HG03135 (cell line): Measurements from ENCODE around the gene GAS2L3.
A peak's percentile ranks its signal among the peaks of the same experiment; 100 is the strongest.
"Not testable (repeated sequence)": the region's sequence is repeated elsewhere in the genome, so short reads cannot be mapped to it uniquely, and the experiment has no call there.

Source experiments
- ATAC-seq: cut with Tn5 transposase; IDR thresholded peaks from one replicate; pipeline ENCODE4 v1.9.1; 2021; ENCODE audit warnings: mild to moderate bottlenecking, moderate library complexity; ENCODE audit not compliant: unreplicated experiment

GAS2L3 gene

DNA sequence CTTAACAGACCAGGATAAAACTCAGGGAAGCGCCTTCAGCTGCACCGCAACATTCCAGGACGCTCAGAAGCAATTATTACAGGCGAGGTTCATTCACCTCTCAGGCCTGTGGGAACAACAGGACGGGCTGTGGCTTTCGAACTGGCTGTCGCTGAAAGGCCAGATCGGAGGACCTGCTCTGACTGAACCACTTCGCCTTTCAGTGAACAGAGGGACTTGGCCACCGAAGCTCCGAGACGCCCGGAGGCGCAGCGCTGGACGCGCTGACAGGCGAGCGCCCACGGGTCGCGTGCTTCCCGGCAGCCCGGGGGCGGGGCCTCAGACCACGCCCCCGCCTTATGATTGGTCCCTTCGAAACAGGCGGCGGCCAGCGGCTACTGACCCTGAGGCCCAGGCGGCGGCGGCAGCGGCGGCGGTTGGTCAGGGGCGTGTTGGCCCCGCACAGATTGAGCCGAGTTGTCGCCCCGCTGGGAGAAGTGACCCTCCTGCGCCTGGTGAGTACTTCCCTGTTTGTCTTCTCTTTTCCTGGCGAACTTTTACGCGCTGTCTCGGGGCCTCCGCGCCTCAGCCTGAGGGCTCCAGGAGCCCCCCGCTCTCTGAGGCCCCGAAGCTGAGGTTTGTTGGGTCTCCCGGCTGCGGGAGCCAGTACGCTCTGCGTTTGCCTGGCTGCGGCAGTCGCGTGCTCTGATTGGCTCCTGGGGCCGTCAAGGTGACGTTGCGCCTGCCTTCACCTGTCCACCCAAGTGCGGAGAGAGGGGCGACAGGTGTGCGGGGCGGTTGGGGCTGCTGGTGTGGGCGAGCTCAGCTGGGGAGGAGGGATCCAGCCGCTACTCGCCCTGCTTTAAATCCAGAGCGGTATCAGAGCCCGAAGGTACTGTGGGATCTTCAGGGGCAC is at the start of gene GAS2L3:
TSS of gene GAS2L3 (plus strand) at position 393 of the 895 bp plus-strand sequence. CDS start 21,221 bp downstream, outside the sequence.
- ATAC-seq: peak; percentile 98

DNA sequence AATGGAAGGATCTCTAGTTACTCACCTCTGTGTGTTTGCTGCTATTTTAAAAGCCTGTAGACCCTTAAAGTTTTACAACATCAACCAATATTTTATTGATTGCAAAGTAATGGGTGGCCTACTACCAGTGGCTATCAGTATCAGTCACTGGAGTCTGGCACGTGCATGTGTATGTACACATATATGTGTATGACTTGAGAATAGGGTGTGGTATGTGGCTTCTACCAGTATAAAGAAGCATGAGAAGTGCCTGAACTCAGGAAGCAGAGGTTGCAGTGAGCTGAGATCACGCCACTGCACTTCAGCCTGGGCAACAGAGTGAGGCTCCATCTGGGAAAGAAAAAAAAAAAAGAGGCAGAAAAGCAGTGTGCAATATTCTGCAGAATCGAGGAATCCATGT is 45.5 kb upstream of the GAS2L3 start:
- ATAC-seq: no peak

DNA sequence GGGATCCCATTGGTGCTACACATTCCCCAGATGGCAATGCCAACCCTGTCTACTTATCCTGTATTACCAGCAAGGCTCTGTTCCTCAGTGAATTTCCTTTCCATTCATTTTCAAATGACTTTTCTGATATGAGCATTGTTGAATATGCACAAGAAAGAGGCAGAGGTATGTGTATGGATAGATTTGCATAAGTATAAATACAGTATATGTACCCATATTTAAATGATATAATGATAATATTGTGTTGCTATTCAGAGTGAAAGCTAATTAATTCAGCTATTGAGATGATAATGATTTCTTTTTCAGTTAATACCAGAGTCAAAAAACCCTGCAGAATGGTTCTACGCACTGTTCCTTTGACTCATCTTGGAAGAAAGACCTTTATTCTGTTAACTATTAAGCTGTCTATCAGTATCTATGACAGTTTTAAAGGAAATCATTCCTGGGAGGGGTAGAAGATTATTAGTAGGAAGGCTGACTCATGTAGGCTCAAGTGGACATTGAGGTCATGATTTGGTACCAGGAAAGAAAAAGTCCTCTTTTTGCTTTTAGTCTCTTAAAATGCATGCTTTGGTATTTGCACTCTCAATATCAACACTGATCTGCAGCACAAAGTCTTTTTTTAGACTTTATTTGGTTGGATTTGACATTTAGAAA is 44.9 kb upstream of the GAS2L3 start:
- ATAC-seq: no peak

DNA sequence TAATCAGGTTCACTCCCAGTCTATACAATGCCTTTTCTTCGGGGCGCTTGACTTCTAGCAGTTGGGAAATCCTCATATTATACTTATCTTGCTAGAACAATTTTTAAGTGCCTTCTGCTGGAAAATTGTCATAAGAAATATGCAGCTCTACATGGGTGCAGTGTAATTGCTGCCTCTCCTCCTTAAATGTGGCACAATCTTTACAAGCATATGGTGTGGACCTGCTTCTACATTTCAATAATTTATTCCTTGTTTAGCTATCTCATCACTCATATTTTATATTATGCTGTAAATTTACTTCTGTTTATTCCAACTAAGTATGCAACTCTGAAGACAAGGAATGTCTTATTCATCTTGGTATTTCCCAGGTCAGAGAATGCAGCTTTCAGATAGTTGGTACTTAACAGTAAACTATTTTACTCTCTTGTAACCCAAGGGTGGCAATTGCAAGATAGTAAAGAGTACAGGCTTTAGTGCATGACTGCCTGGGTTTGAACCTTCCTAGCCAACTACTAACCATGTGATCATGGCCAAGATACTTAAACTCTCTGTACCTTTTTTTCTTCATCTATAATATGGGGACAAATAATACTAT is 43.6 kb upstream of the GAS2L3 start:
- no peak for ATAC-seq

DNA sequence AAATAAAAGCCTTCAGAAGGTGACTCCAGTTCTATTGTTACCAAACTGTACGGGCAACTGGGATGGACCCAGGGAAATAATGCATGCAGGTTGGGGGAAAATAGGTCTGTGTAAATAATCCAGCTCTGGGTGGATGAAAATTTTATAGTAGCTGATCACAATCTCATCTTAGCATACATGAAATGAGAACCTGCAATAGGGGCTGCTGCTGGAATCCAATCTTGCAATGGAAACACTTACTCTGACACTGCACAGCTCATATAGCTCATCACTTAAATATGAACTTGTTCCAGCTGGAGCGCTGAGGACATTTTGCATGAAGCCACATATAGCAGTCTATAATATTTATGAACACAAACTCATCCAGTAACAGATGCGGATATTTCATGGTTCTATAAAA is 40.1 kb upstream of the GAS2L3 start:
- ATAC-seq: no peak

DNA sequence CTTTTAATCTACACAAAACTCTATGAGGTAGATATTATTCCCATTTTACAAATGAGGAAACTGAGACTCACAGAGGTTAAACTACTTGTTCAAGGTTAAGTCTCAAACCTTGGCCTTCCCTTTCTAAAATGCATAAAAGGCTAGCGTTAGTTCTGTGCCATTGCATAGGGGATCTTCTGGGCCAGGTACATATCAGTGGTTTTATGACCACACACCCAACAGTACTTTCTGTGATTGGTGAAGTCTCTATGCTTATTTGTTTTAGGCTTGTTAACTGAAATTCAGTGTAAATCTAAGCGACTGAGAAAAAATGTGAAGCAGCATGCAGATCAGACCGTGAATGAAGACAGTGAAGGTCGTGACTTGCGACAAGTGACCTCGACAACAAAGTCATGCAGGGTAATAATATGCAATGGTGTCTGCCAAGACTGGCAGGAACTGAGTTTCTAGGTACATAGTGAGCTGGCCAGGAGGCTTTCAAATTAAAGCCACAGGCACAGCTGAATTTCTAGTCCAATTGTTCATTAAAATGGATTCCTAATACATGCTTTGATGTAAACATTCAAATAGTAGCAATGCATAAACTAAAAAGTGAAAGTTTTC is 38.8 kb upstream of the GAS2L3 start:
- ATAC-seq: no peak

DNA sequence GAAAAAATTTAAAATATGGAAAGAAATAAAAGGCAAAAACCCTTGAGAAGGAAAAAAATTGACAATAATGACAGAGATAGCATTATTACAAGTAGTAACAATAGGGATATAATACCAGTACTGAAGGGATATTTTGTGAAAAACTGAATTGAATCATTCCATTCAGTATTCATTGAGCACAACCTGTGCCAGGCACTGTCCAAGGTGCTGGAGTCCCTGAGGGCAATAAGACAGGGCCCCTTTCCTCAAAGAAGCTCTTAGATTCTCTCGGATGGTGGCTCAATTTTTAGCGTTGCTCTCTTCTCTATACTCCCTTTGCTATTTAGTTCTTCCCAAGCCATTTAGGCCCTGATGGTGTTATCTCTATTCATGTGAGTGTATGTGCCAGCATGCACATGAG is 34.3 kb upstream of the GAS2L3 start:
- ATAC-seq: no peak

DNA sequence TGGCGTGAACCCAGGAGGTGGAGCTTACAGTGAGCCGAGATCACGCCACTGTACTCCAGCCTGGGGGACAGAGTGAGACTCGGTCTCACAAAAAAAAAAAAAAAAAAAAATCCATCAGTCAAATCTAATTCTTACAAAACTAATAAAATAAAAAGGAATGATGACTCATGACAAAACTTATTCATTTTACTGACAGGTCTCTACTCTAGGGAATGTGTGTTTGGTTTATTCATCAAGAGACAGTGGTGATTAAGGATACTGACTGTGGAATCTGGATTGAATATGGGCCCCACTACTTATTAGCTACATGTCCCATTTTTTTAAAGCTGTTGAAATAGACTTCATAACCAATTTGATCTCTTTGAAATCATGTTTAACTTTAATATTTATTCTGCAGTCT is 29.3 kb upstream of the GAS2L3 start:
- no peak for ATAC-seq

DNA sequence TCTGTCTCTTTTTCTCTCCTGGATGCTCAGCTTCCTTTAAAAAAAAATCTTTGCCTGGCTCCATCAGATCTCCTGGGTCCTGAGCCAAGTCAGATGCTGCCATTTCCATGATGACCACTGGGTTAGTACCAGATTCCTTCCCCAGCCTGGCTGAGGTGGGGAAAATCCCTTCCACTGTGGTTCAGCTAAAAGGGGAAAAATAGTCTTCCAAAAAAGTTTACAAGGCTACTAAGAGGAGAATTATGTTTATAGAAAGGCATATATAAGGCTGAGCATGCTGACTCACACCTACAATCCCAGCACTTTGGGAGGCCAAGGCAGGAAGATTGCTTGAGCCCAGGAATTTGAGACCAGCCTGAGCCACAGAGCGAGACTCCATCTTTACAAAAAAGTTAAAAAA is 28.4 kb upstream of the GAS2L3 start:
- no peak for ATAC-seq

DNA sequence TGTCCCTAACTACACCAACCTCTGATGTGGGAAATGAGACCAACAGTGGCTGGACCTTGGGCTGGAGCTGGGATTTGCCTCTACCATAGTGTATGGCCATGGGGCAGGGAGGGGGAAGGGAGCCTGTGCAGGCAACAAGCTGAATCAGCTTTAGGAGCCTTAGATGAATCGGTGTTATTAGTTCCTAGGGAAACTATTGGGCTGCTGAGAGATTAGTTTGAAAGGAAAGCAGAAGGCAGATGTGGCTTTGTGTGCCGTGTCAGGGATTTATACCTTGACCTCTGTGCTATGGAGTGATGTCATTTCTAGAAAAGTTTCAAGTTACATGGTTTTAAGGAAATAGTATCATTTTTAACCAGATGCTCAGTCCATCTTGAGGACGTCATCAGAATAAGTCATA is 19.5 kb upstream of the GAS2L3 start:
- no peak for ATAC-seq

DNA sequence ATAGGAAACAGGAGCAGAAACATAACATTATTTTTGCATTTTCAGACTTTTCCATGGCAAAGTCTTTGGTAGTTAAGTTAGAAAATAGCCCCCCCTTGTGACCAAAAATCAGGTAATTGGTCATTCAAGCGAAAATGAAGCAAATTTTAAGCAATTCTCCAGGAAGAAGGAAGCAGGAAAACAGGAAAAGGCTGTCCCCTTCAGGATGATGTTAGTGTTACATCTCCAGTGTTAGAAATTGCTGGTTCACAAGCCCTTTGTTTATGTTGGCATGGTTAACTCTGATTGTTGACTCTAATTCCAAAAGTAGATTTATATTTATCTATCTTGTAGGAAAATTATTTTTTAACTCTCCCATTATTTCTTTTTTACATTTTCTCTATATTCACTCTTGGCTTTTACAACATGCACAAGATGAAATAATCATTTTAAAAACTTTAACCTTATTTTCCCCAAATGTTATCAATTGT is 18.8 kb upstream of the GAS2L3 start:
- no peak for ATAC-seq

DNA sequence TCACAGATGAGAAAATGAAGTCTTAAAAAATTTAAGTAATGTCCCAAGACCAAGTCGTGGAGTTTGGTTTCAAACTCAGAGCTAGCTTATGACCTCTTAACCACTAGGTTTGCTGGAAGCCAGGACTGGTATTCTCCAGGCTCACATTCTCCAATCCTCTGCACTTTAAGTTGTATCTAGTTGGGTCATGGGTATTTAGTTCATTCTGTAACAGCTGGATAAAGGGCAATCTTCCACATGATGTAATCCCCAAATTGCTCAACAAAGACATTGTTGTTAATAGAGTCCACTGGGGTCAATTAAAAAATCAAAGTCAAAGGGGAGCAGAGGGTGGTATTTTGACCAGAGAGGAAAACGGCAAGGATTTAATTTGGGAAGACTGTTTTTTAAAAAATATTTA is 17.8 kb upstream of the GAS2L3 start:
- no peak for ATAC-seq

DNA sequence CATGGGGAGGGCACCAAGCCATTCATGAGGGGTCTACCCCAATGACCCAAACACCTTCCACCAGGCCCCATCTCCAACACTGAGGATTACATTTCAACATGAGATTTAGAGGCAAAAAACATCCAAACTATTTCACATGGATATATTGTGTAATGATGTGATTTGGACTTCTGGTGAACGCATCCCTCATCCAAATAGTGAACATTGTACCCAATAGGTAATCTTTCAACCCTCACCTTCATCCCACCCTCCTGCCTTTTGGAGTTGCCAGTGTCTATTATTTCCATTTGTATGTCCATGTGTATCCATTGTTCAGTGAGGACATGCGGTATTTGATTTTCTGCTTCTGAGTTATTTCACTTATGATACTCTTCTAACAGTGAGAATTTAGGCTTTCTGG is 16.1 kb upstream of the GAS2L3 start:
- no peak for ATAC-seq

DNA sequence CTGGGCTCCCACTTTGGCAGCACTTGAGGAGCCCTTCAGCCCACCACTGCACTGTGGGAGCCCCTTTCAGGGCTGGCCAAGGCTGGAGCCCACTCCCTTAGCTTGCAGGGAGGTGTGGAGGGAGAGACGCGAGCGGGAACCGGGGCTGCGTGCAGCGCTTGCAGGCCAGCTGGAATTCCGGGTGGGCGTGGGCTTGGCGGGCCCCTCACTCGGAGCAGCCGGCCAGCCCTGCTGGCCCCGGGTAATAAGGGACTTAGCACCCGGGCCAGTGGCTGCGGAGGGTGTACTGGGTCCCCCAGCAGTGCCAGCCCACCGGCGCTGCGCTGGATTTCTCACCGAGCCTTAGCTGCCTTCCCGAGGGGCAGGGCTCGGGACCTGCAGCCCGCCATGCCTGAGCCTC is 14.2 kb upstream of the GAS2L3 start:
- not testable (repeated sequence) for ATAC-seq

DNA sequence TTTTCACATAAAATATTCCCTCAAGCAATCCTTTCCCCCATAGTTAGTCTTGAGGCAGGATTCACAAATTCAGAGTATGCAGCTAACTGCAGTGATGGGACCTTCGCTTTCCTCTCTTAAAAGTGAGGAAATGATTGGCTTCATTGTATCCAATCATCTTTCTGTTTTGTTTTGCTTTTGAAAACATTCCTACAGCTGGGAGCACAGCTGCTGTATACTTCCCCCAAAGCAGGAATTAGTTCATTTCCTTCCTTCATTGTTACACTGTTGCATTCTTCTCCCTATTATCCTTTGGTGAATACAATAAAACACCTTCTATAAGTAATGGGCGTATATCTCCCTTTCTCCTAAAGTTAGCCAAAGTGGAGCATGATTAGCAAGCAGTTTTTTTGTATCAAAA is 9.4 kb upstream of the GAS2L3 start:
- no peak for ATAC-seq

DNA sequence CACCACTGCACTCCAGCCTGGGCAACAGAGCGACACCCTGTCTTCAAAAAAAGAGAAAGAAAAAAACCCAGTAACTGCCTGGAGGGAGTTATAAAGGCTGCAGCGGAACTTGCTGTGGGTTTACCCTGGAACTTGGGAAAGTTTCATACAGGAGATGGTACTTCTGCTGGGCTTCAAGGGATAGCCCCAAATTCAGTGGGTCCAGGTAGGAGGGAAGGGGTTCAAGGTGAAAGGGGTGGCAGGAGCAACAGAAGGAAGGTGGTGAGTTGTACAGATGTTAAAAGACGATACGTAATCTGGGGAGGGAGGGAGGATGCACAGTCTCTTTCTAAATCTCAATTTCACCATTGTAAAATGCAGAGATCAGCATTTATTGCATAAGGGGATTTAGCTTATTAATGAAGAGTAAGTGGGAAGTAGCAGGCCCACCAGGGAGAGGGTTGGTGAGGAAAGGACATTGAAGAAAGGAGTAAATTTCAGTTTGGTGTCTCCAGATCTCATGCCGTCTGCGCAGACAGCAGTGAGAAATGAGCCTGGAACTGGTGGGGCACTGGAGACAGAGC is 8.5 kb upstream of the GAS2L3 start:
- no peak for ATAC-seq

DNA sequence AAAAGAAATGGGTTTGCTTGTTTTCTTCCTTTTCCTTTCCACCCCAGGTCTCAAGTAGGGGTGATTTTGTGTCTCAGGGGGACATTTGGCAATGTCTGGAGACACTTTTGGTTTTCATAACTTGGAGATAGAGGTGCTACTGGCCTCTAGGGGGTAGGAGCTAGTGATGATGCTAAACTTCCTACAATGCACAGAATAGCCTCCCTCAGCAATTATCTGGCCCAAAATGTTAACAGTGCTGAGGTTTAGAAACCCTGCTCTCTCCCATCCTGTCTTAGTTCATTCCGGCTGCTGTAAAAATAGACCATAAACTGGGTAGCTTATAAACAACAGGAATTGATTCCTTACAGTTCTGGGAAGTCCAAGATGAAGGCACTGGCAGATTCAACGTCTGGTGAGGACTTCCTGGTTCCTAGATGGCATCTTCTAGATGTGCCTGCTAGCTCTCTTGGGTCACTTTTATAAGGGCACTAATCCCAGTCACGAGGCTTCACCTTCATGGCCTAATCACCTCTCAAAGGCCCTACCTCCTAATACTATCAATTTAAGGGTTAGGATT is 7.4 kb upstream of the GAS2L3 start:
- no peak for ATAC-seq

DNA sequence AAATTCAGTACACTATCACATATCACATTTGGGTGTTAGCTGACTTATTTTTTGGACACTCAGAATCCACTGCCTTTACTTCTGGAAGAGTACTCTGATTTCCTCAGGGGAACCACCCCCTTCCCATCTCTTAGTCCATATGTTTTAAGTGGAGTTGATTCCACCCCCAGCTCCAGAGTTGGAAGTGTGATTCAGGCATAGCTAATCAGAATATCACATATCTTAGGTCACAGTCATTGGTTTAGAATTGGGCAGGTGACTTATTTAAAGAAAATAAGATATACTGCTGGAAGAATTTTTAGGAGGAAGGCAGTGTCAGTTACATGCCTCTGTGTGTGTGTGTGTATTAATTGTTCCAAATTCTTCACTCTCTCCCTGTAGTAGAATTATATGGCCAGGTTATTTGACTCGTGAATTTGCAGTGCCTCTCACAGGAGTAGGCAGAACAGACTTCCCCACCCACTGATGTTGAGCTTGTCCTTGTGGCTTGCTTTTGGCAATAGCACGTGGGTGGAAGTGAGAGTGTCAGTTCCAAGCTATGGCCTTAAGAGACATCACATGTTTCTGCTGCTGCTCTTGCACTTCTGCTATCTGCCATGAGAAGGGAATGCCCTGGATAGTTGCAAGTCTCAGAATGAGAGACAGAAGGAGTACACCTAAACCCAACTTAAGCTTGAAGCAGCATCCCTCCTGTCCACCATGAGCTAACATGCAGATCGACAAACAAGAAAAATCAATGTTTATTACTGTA is 6.4 kb upstream of the GAS2L3 start:
- ATAC-seq: peak; percentile 91

DNA sequence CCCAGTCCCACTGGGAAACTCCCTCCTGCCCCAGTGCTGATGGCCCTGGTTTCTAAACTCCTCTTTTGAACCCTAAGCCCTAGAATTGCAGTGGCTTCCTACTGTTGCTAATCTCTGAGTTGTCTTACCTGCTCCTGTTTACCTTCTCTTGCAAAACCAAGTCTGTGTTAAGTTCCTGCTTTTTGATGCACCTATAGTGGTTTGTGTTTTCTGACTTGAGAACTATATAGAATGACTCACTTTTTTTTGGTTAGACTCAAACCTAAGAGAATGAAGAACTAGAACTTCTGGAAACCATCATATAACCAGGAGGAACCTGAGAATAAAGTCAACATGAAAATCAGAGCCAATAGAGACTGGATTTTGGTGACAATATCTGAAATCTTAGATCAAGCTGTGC is 5.5 kb upstream of the GAS2L3 start:
- ATAC-seq: peak; percentile 22

DNA sequence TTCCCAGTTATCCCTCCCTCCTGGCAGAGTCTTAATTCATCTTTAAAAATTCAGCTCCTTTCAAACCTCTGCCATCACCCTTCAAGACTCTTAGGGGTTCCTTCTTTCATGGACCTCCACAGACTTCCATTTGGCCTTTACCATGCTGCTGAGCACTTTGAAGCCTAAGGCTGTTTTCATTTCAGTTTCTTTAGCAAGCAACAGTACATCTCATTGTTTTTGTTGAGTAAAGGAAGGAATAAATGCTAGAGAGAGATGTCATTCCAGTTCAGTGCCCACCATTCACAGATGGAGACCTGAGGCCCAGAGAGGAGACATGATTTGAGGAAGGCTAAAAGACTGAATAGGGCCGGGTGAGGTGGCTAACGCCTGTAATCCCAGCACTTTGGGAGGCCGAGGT is 1.3 kb upstream of the GAS2L3 start:
- no peak for ATAC-seq
